Hepatocyte (in vitro differentiated cells): ENCODE measurements around the gene MEGF11.

Source experiments
- EZH2 ChIP-seq: fragments of 200-600 bp; sonication (generic); IDR thresholded peaks from 2 replicates; pipeline ENCODE4 v1.6.1; 2016; ENCODE audit warnings: antibody characterized with exemption, mild to moderate bottlenecking, borderline replicate concordance
- TF ChIP-seq, protein P1 (sequence below): fragments of 200-600 bp; sonication (generic); IDR thresholded peaks from 2 replicates; pipeline ENCODE4 v1.5.1; 2016; ENCODE audit warnings: antibody characterized with exemption, mild to moderate bottlenecking; ENCODE audit not compliant: poor library complexity

DNA sequence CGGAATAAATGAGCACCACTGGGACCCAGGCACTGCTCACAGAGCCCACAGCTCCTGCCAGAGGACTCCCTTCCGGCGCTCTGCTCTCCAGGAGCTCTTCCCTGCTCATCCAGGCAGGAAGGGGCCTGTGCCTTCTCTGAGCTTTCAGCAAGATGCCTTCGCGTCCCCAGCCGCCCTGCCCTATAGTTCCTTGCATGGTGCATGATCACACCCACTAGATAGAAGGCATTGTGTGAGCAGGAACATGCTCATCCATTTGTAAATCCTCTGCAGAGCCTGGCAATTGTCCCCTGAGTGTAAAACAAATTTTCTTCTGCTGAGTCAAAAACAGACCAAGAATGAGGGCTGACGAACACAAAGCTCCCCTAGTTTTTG is 181.6 kb downstream of the MEGF11 start:
- TF ChIP-seq, protein P1, sequence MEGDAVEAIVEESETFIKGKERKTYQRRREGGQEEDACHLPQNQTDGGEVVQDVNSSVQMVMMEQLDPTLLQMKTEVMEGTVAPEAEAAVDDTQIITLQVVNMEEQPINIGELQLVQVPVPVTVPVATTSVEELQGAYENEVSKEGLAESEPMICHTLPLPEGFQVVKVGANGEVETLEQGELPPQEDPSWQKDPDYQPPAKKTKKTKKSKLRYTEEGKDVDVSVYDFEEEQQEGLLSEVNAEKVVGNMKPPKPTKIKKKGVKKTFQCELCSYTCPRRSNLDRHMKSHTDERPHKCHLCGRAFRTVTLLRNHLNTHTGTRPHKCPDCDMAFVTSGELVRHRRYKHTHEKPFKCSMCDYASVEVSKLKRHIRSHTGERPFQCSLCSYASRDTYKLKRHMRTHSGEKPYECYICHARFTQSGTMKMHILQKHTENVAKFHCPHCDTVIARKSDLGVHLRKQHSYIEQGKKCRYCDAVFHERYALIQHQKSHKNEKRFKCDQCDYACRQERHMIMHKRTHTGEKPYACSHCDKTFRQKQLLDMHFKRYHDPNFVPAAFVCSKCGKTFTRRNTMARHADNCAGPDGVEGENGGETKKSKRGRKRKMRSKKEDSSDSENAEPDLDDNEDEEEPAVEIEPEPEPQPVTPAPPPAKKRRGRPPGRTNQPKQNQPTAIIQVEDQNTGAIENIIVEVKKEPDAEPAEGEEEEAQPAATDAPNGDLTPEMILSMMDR = no peak
- TF ChIP-seq EZH2 = no peak
